ENCODE measurements around the gene PSMB5. TPM values are rescaled to one million over a fixed set of nuclear protein-coding genes. Genes with fewer than 3 reads are reported as not detected.

Gene PSMB5
- total and polyA plus RNA-seq, 2 experiments from 2014 or later, result 171 to 319 TPM

GRCh38 chr14:23054000-23054811 is 19.5 kb upstream of the PSMB5 start:
- Histone ChIP-seq H3K4me1 (ENCODE audit: insufficient read depth) (peaks cover 12% of the 10 kb centered on the region), H3K4me2 (no peak overlapping the region), H3K4me3 (no peak overlapping the region), H3K9me2 (replicated peaks; ENCODE audit: insufficient read depth) (no peaks in the 10 kb centered on the region), H3K36me3 (replicated peaks; ENCODE audit: insufficient read depth, low read depth) (no peaks in the 10 kb centered on the region), H3K27me3 (no peaks in the 10 kb centered on the region), H3K27ac (no peak overlapping the region), H3K79me2 (no peaks in the 10 kb centered on the region), H4K20me1 (ENCODE audit: insufficient read depth, poor library complexity, severe bottlenecking) (no peaks in the 10 kb centered on the region), H3K9me3 (ENCODE audit: low read depth) (no peaks in the 10 kb centered on the region), H2AFZ (no peak overlapping the region)
- no peak for DNase-seq (ENCODE audit: low spot score)
- no peak for TF ChIP-seq EZH2 (IDR thresholded peaks at IDR 0.05; ENCODE audit: borderline replicate concordance)
- peak; percentile 11 for TF ChIP-seq CTCF (IDR thresholded peaks at IDR 0.05; ENCODE audit: poor library complexity)
- 80% methylated on average over 17 of the region's 17 CpGs for WGBS (ENCODE audit: low lambda C conversion rate, missing lambda C conversion rate)

GRCh38 chr14:23053426-23053825 is 18.7 kb upstream of the PSMB5 start:
- H4K20me1 ChIP-seq (ENCODE audit: insufficient read depth, poor library complexity, severe bottlenecking), result no peaks in the 10 kb centered on the region
- no peaks in the 10 kb centered on the region for H3K9me3 ChIP-seq (ENCODE audit: low read depth)
- WGBS (ENCODE audit: low lambda C conversion rate, missing lambda C conversion rate), result 96% methylated on average over 10 of the region's 10 CpGs
- no peak overlapping the region for H3K4me3 ChIP-seq
- H3K36me3 ChIP-seq (replicated peaks; ENCODE audit: insufficient read depth, low read depth), result no peaks in the 10 kb centered on the region
- no peaks in the 10 kb centered on the region for H3K9me2 ChIP-seq (replicated peaks; ENCODE audit: insufficient read depth)
- no peak for DNase-seq (ENCODE audit: low spot score)
- peaks cover 12% of the 10 kb centered on the region for H3K4me1 ChIP-seq (ENCODE audit: insufficient read depth)
- TF ChIP-seq CTCF (IDR thresholded peaks at IDR 0.05; ENCODE audit: poor library complexity) (no peak), EZH2 (IDR thresholded peaks at IDR 0.05; ENCODE audit: borderline replicate concordance) (no peak), EZH2phosphoT487 (IDR thresholded peaks at IDR 0.05; ENCODE audit: low read depth, severe bottlenecking, unreplicated experiment) (no peak)
- H3K79me2 ChIP-seq, result no peaks in the 10 kb centered on the region
- H3K27ac ChIP-seq, result no peak overlapping the region
- H2AFZ ChIP-seq, result no peak overlapping the region
- H3K27me3 ChIP-seq, result no peaks in the 10 kb centered on the region
- no peak overlapping the region for H3K4me2 ChIP-seq

- no peak for TF ChIP-seq EZH2 (IDR thresholded peaks at IDR 0.05; ENCODE audit: borderline replicate concordance)
- no peak for TF ChIP-seq CTCF (IDR thresholded peaks at IDR 0.05; ENCODE audit: poor library complexity)
- no peak for TF ChIP-seq EZH2phosphoT487 (IDR thresholded peaks at IDR 0.05; ENCODE audit: low read depth, severe bottlenecking, unreplicated experiment)
- H3K4me3 ChIP-seq, result no peak overlapping the region
- 83% methylated on average over 3 of the region's 3 CpGs for WGBS (ENCODE audit: low lambda C conversion rate, missing lambda C conversion rate)
Observed at GRCh38 chr14:23052671-23053070, 18.0 kb upstream of the PSMB5 start.

More at GRCh38 chr14:23052671-23053070, 18.0 kb upstream of the PSMB5 start:
- H3K27me3 ChIP-seq, result no peaks in the 10 kb centered on the region
- H3K4me1 ChIP-seq (ENCODE audit: insufficient read depth), result peaks cover 12% of the 10 kb centered on the region
- DNase-seq (ENCODE audit: low spot score), result no peak
- H3K4me2 ChIP-seq, result no peak overlapping the region
- no peaks in the 10 kb centered on the region for H3K9me2 ChIP-seq (replicated peaks; ENCODE audit: insufficient read depth)
- no peaks in the 10 kb centered on the region for H3K9me3 ChIP-seq (ENCODE audit: low read depth)
- H4K20me1 ChIP-seq (ENCODE audit: insufficient read depth, poor library complexity, severe bottlenecking), result no peaks in the 10 kb centered on the region
- no peaks in the 10 kb centered on the region for H3K36me3 ChIP-seq (replicated peaks; ENCODE audit: insufficient read depth, low read depth)
- no peak overlapping the region for H2AFZ ChIP-seq
- no peaks in the 10 kb centered on the region for H3K79me2 ChIP-seq
- no peak overlapping the region for H3K27ac ChIP-seq

All from hepatocyte (in vitro differentiated cells).